PC-3 (cell line): ENCODE results near the gene ANKRD11.

Source experiments
- EZH2 ChIP-seq: fragments of 300-600 bp; sonication (generic); IDR thresholded peaks from one replicate; pipeline ENCODE4 v1.6.1; 2017; ENCODE audit warnings: antibody characterized with exemption, mild to moderate bottlenecking, low read length; ENCODE audit not compliant: unreplicated experiment
- TF ChIP-seq, protein P1 (sequence below): fragments of 300-600 bp; sonication (generic); conservative IDR thresholded peaks from 2 replicates; pipeline ENCODE4 v1.5.1; 2017; ENCODE audit warnings: antibody characterized with exemption, low read depth, mild to moderate bottlenecking, low read length

GRCh38 chr16:89536886-89537548, 46.7 kb upstream of the ANKRD11 start:
- TF ChIP-seq, protein P1, sequence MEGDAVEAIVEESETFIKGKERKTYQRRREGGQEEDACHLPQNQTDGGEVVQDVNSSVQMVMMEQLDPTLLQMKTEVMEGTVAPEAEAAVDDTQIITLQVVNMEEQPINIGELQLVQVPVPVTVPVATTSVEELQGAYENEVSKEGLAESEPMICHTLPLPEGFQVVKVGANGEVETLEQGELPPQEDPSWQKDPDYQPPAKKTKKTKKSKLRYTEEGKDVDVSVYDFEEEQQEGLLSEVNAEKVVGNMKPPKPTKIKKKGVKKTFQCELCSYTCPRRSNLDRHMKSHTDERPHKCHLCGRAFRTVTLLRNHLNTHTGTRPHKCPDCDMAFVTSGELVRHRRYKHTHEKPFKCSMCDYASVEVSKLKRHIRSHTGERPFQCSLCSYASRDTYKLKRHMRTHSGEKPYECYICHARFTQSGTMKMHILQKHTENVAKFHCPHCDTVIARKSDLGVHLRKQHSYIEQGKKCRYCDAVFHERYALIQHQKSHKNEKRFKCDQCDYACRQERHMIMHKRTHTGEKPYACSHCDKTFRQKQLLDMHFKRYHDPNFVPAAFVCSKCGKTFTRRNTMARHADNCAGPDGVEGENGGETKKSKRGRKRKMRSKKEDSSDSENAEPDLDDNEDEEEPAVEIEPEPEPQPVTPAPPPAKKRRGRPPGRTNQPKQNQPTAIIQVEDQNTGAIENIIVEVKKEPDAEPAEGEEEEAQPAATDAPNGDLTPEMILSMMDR: no peak
- no peak for TF ChIP-seq EZH2
